ENCODE data around the gene CLDN9.

DNA sequence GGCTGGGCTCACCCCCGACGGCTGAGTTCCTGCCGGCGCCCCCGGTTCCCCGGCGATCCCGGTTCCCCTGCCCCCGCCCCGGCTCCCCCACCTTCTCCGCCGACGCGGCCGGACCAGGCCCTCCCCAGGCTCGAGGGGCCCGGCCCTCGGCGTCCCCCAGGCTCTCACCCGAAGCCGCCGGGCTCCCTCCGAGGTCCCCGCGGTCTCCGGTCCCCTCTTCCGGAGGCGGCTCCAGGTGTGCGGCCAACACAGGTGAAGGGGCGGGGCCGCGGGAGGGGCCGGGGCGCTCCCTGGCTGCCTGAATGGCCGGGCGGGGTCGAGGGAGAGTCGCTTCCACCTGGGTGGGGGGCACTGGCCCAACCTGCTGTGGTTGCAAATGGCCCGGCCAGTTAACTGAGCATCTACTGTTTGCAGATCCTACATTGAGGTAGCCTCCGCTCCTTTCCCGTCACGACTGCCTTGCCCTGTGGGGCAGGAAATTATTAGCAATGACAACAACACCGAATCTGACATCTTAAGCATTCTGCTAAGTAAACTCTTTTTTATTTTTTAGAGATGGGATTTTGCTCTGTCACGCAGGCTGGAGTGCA lies 24.1 kb downstream of the CLDN9 start, which contains the start of gene BICDL2:
- TF ChIP-seq, protein P1, sequence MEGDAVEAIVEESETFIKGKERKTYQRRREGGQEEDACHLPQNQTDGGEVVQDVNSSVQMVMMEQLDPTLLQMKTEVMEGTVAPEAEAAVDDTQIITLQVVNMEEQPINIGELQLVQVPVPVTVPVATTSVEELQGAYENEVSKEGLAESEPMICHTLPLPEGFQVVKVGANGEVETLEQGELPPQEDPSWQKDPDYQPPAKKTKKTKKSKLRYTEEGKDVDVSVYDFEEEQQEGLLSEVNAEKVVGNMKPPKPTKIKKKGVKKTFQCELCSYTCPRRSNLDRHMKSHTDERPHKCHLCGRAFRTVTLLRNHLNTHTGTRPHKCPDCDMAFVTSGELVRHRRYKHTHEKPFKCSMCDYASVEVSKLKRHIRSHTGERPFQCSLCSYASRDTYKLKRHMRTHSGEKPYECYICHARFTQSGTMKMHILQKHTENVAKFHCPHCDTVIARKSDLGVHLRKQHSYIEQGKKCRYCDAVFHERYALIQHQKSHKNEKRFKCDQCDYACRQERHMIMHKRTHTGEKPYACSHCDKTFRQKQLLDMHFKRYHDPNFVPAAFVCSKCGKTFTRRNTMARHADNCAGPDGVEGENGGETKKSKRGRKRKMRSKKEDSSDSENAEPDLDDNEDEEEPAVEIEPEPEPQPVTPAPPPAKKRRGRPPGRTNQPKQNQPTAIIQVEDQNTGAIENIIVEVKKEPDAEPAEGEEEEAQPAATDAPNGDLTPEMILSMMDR (IDR thresholded peaks at IDR 0.05), result no peak
- no peak for TF ChIP-seq POLR2A (IDR thresholded peaks at IDR 0.05)

All from right lobe of liver (tissue), 4 donors.